ENCODE measurements around the gene TUBA4B.
"Not testable (repeated sequence)": the region's sequence is repeated elsewhere in the genome, so short reads cannot be mapped to it uniquely, and the experiment has no call there.

DNA sequence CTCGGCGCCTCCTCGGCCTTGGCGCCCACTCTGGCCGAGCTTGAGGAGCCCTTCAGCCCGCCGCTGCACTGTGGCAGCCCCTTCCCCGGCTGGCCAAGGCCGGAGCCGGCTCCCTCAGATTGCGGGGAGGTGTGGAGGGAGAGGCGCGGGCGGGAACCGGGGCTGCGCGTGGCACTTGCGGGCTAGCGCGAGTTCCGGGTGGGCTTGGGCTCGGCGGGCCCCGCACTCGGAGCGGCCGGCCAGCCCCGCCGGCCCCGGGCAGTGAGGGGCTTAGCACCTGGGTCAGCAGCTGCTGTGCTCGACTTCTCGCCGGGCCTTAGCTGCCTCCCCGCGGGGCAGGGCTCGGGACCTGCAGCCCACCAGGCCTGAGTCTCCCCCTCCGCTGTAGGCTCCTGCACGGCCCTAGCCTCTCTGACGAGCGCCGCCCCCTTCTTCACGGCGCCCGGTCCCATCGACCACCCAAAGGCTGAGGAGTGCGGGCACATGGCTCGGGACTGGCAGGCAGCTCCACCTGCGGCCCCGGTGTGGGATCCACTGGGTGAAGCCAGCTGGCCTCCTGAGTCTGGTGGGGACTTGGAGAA, 59.7 kb downstream of the TUBA4B start:
- TF ChIP-seq, protein P1, sequence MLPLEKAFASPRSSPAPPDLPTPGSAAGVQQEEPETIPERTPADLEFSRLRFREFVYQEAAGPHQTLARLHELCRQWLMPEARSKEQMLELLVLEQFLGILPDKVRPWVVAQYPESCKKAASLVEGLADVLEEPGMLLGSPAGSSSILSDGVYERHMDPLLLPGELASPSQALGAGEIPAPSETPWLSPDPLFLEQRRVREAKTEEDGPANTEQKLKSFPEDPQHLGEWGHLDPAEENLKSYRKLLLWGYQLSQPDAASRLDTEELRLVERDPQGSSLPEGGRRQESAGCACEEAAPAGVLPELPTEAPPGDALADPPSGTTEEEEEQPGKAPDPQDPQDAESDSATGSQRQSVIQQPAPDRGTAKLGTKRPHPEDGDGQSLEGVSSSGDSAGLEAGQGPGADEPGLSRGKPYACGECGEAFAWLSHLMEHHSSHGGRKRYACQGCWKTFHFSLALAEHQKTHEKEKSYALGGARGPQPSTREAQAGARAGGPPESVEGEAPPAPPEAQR (tag by site-specific recombination; IDR thresholded peaks at IDR 0.05), result not testable (repeated sequence)
- TF ChIP-seq, protein P2, sequence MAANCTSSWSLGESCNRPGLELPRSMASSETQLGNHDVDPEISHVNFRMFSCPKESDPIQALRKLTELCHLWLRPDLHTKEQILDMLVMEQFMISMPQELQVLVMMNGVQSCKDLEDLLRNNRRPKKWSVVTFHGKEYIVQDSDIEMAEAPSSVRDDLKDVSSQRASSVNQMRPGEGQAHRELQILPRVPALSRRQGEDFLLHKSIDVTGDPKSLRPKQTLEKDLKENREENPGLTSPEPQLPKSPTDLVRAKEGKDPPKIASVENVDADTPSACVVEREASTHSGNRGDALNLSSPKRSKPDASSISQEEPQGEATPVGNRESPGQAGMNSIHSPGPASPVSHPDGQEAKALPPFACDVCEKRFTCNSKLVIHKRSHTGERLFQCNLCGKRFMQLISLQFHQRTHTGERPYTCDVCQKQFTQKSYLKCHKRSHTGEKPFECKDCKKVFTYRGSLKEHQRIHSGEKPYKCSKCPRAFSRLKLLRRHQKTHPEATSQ (tag by site-specific recombination; IDR thresholded peaks at IDR 0.05), result not testable (repeated sequence)
- TF ChIP-seq, protein P3, sequence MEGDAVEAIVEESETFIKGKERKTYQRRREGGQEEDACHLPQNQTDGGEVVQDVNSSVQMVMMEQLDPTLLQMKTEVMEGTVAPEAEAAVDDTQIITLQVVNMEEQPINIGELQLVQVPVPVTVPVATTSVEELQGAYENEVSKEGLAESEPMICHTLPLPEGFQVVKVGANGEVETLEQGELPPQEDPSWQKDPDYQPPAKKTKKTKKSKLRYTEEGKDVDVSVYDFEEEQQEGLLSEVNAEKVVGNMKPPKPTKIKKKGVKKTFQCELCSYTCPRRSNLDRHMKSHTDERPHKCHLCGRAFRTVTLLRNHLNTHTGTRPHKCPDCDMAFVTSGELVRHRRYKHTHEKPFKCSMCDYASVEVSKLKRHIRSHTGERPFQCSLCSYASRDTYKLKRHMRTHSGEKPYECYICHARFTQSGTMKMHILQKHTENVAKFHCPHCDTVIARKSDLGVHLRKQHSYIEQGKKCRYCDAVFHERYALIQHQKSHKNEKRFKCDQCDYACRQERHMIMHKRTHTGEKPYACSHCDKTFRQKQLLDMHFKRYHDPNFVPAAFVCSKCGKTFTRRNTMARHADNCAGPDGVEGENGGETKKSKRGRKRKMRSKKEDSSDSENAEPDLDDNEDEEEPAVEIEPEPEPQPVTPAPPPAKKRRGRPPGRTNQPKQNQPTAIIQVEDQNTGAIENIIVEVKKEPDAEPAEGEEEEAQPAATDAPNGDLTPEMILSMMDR (tag by site-specific recombination; IDR thresholded peaks at IDR 0.05), result not testable (repeated sequence)
- not testable (repeated sequence) for TF ChIP-seq ZNF211 (tag by site-specific recombination; IDR thresholded peaks at IDR 0.05; ENCODE audit: low read depth); ZNF274 (IDR thresholded peaks at IDR 0.05; ENCODE audit: low read length); ZNF274 (tag by site-specific recombination; IDR thresholded peaks at IDR 0.05; ENCODE audit: borderline replicate concordance); ZNF266 (tag by site-specific recombination; IDR thresholded peaks at IDR 0.05; ENCODE audit: low read depth); ZNF677 (tag by site-specific recombination; IDR thresholded peaks at IDR 0.05); ZFP37 (tag by site-specific recombination; IDR thresholded peaks at IDR 0.05); IKZF3 (tag by site-specific recombination; IDR thresholded peaks at IDR 0.05); ZNF175 (tag by site-specific recombination; IDR thresholded peaks at IDR 0.05)
- TF ChIP-seq, protein P4, sequence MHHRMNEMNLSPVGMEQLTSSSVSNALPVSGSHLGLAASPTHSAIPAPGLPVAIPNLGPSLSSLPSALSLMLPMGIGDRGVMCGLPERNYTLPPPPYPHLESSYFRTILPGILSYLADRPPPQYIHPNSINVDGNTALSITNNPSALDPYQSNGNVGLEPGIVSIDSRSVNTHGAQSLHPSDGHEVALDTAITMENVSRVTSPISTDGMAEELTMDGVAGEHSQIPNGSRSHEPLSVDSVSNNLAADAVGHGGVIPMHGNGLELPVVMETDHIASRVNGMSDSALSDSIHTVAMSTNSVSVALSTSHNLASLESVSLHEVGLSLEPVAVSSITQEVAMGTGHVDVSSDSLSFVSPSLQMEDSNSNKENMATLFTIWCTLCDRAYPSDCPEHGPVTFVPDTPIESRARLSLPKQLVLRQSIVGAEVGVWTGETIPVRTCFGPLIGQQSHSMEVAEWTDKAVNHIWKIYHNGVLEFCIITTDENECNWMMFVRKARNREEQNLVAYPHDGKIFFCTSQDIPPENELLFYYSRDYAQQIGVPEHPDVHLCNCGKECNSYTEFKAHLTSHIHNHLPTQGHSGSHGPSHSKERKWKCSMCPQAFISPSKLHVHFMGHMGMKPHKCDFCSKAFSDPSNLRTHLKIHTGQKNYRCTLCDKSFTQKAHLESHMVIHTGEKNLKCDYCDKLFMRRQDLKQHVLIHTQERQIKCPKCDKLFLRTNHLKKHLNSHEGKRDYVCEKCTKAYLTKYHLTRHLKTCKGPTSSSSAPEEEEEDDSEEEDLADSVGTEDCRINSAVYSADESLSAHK (tag by site-specific recombination; IDR thresholded peaks at IDR 0.05), result not testable (repeated sequence)

All from HEK293 (cell line).